Type B pancreatic cell (in vitro differentiated cells): Measurements from ENCODE around the gene RAVER1. TPM values are rescaled to one million over a fixed set of nuclear protein-coding genes. Genes with fewer than 3 reads are reported as not detected.
"Not testable (repeated sequence)": the region's sequence is repeated elsewhere in the genome, so short reads cannot be mapped to it uniquely, and the experiment has no call there.

Source experiments
- DNase-seq: peaks from one replicate; pipeline ENCODE4 v3.0.0; 2021; ENCODE audit warnings: mixed read lengths; ENCODE audit not compliant: unreplicated experiment; ENCODE audit errors: extremely low spot score
- H3K27ac Mint-ChIP-seq: 2 replicates; pipeline ENCODE4 v1.8.0; 2021; ENCODE audit warnings: mild to moderate bottlenecking, mixed read lengths
- H3K27me3 Mint-ChIP-seq: 2 replicates; pipeline ENCODE4 v1.8.0; 2021; ENCODE audit warnings: mixed read lengths
- H3K36me3 Mint-ChIP-seq: 2 replicates; pipeline ENCODE4 v1.8.0; 2021; ENCODE audit warnings: mixed read lengths
- H3K4me1 Mint-ChIP-seq: one replicate; pipeline ENCODE4 v1.8.0; 2021; ENCODE audit warnings: mixed read lengths; ENCODE audit not compliant: unreplicated experiment
- H3K4me3 Mint-ChIP-seq: 2 replicates; pipeline ENCODE4 v1.8.0; 2021; ENCODE audit warnings: mild to moderate bottlenecking, mixed read lengths
- H3K9me3 Mint-ChIP-seq: 2 replicates; pipeline ENCODE4 v1.8.0; 2021; ENCODE audit warnings: mixed read lengths
- CTCF ChIP-seq: fragments of 200-600 bp; sonication (generic); conservative IDR thresholded peaks from 2 replicates; pipeline ENCODE4 v1.5.0; 2021; ENCODE audit warnings: antibody characterized with exemption, mild to moderate bottlenecking
- long read RNA-seq: library from polyadenylated mRNA; unstranded; transcript quantifications from one replicate; pipeline ENCODE4 v2.0.0, GENCODE V29; 2020
- total RNA-seq: library from RNA; stranded (reverse); gene quantifications from 2 replicates; pipeline ENCODE4 v1.2.1, GENCODE V29; 2021; ENCODE audit warnings: low replicate concordance

The RAVER1 gene
- 42.5 and 48.4 TPM in 2 replicates for total RNA-seq
- long read RNA-seq, partial matches to known transcripts = 0 of 3 reads
- long read RNA-seq, other reads (novel, unspliced or antisense) = 3 of 3 reads

DNA sequence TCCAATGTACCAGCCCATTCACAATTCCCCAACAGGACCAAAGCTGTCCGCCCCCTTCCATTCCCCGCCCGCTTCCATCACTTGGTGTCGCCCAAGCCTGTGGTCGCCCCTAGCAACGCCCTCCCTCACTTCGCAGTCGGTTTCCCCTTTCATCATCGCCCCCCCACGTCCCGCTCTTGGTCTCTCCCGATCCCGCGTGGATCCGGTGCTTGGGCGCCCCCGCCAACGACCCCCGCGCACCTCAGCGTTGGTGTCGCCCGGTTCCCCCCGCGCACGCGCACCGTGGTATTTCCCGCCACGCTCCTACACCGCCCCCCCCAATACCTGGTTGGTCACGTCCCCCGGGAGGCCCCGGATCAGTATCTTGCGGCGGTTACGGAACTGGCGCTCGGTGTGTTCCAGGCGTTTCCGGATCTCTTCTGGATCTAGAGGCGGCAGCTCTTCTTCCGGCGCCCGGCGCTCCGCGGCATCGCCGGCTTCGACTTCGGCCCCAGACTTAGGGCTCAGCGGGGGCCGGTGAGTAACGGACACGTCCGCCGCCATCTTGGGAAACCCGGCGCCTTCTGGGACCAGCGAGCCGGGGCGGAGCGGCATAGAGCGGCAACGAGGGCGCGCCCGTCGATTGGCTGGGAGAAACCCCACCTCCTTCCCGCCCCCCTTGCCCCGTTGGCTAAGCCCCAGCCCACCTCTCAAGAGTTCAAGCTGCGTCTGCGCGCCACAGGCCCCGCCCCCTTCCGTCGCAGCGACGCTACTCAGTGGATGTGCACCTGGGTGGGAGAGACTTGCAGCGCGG lies at the start of gene RAVER1:
Gene RAVER1, minus strand, starts transcription at position 565 of the 793 bp plus-strand sequence. Its CDS starts 22 bp downstream, at position 543.
- peaks cover 13% of the 10 kb centered on the region for H3K4me1 Mint-ChIP-seq
- H3K9me3 Mint-ChIP-seq = no peaks in the 10 kb centered on the region
- H3K27ac Mint-ChIP-seq = peak within 1 kb of the TSS; percentile 88
- peak; percentile 6 for TF ChIP-seq CTCF
- DNase-seq = peak; percentile 98
- peak within 1 kb of the TSS; percentile 97 for H3K4me3 Mint-ChIP-seq
- H3K36me3 Mint-ChIP-seq = peaks cover 4% of the 10 kb centered on the region
- no peaks in the 10 kb centered on the region for H3K27me3 Mint-ChIP-seq

GRCh38 chr19:10383223-10383499 lies 49.8 kb upstream of the RAVER1 start:
- H3K27ac Mint-ChIP-seq, H3K27me3 Mint-ChIP-seq, DNase-seq, H3K4me3 Mint-ChIP-seq, H3K36me3 Mint-ChIP-seq, H3K9me3 Mint-ChIP-seq: not testable (repeated sequence)
- H3K4me1 Mint-ChIP-seq = peaks cover 16% of the 10 kb centered on the region

- peaks cover 16% of the 10 kb centered on the region for H3K4me1 Mint-ChIP-seq
- no peaks in the 10 kb centered on the region for H3K9me3 Mint-ChIP-seq
- peak within 1 kb of the TSS; percentile 90 for H3K27ac Mint-ChIP-seq
- peak within 1 kb of the TSS; percentile 97 for H3K4me3 Mint-ChIP-seq
- DNase-seq = peak; percentile 95
- H3K36me3 Mint-ChIP-seq = peaks cover 4% of the 10 kb centered on the region
- TF ChIP-seq CTCF = no peak
- no peaks in the 10 kb centered on the region for H3K27me3 Mint-ChIP-seq
Observed at GRCh38 chr19:10380313-10381102, 47.2 kb upstream of the RAVER1 start, which contains the start of gene TYK2. TYK2 (minus strand) TSS chr19:10380572; CDS start chr19:10378406, 2,166 bp downstream.

DNA sequence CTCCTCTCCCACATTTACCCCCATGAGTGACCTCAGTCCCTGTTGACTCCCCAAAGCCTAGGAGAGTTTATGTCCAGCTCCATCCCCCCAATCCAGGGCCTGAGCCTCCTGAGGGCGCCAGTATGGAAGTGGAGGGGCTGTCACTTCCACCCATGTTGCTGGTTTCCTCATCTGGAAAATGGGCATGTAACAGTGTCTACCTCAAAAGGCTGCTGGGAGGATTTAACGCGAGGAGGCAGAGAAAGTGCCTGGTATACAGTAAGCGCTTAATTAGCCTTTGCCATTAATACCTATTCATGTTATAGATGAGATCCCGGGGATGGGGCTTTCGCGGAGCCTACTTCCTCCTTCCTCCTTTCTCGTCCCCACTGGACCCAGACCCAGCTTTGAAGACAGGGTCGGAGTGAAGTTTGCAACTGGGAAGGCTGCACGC lies 46.6 kb upstream of the RAVER1 start:
- no peaks in the 10 kb centered on the region for H3K27me3 Mint-ChIP-seq
- no peak for TF ChIP-seq CTCF
- H3K27ac Mint-ChIP-seq = peak overlapping the region; percentile 90
- peaks cover 6% of the 10 kb centered on the region for H3K36me3 Mint-ChIP-seq
- H3K9me3 Mint-ChIP-seq = no peaks in the 10 kb centered on the region
- H3K4me3 Mint-ChIP-seq = peak overlapping the region; percentile 97
- peaks cover 16% of the 10 kb centered on the region for H3K4me1 Mint-ChIP-seq
- DNase-seq = no peak

DNA sequence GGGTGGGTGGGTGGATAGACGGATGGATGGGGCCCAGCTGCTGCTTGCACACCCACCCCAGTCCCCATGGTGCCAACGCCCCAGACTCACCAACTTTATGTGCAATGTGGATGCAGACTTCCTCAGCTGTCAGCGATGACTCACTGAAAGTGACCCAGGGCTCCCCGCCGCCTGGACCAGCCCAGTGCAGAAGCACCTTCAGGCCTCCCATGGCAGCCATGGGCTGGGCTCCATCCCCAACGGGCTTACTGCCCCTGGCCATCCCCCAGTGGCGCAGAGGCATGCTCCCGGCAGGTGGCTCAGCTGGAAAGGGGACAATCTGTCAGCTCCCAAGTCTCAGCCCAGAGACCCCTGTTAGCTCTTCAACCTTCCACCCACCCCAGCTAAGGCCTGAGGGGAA lies 44.8 kb upstream of the RAVER1 start:
- no peaks in the 10 kb centered on the region for H3K27me3 Mint-ChIP-seq
- no peak overlapping the region for H3K27ac Mint-ChIP-seq
- no peak for TF ChIP-seq CTCF
- no peak overlapping the region for H3K4me3 Mint-ChIP-seq
- H3K36me3 Mint-ChIP-seq = peaks cover 11% of the 10 kb centered on the region
- DNase-seq = no peak
- peaks cover 16% of the 10 kb centered on the region for H3K4me1 Mint-ChIP-seq
- H3K9me3 Mint-ChIP-seq = no peaks in the 10 kb centered on the region

- H3K4me3 Mint-ChIP-seq, H3K9me3 Mint-ChIP-seq, DNase-seq, H3K27ac Mint-ChIP-seq, H3K27me3 Mint-ChIP-seq: not testable (repeated sequence)
- peaks cover 11% of the 10 kb centered on the region for H3K36me3 Mint-ChIP-seq
- H3K4me1 Mint-ChIP-seq = peaks cover 16% of the 10 kb centered on the region
Observed at GRCh38 chr19:10377140-10377640, 43.9 kb upstream of the RAVER1 start.
